SH-SY5Y (cell line): ENCODE data around the gene STRADB.

Experiments
- GATA2 ChIP-seq: IDR thresholded peaks from 2 replicates; pipeline ENCODE4 v1.6.1; 2011; ENCODE audit warnings: mild to moderate bottlenecking, low read depth, low read length
- GATA3 ChIP-seq: IDR thresholded peaks from 2 replicates; pipeline ENCODE4 v1.6.1; 2011; ENCODE audit warnings: low read depth, mild to moderate bottlenecking, low read length, moderate library complexity

DNA sequence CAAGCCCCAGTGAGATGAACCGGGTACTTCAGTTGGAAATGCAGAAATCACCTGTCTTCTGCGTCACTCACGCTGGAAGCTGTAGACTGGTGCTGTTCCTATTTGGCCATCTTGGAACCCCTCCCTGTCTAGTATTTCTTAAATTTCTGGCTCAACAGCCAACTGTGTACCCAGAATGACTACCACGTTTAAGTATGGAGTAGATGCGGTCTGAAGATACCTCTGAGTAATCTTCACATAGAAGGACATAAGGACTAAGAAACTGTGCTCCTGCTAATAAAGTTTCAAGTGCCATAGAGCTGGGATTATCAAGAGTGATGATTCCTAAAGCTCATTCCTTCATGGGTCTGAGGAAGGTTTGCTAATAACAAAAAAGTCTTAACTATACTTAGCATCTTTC is 20.7 kb upstream of the STRADB start:
- TF ChIP-seq GATA2 (no peak), GATA3 (no peak)
